Measurements from ENCODE around the gene JARID2. TPM values are rescaled to one million over a fixed set of nuclear protein-coding genes. Genes with fewer than 3 reads are reported as not detected.

JARID2 gene
- total and polyA plus RNA-seq, 2 of the 4 experiments (the other 2 are of a cell fraction) = 9.6 to 12.9 TPM

- Histone ChIP-seq H2BK5ac (ENCODE audit: low read depth, low read length, poor library complexity, severe bottlenecking) (no peak overlapping the region), H2BK20ac (ENCODE audit: low read depth, low read length) (no peak overlapping the region), H3K79me1 (ENCODE audit: low read depth in 1 of 2, low read length in 2 of 2) (peaks cover 40 to 91% of the 10 kb centered on the region in 2 experiments; a peak in 3 of 4 replicates), H2AFZ (replicated peaks; ENCODE audit: low read length, poor library complexity) (no peak overlapping the region), H4K8ac (ENCODE audit: low read depth in 2 of 2, low read length in 2 of 2) (no peak overlapping the region), H3K4ac (ENCODE audit: low read depth, low read length) (no peak overlapping the region), H4K91ac (ENCODE audit: insufficient read depth, low read depth, low read length) (no peak overlapping the region), H2AK9ac (replicated peaks; ENCODE audit: low read depth, low read length, poor library complexity) (no peak overlapping the region), H3K56ac (ENCODE audit: extremely low read depth, insufficient read depth, low read length) (no peak overlapping the region), H3K4me2 (ENCODE audit: low read depth, low read length) (no peak overlapping the region), H2BK15ac (ENCODE audit: low read depth, low read length) (no peak overlapping the region), H3K4me3 (ENCODE audit: insufficient read depth, low read depth, low read length) (no peak overlapping the region), H3K36me3 (ENCODE audit: control insufficient read depth, insufficient read depth, low read length) (peaks cover 4% of the 10 kb centered on the region), H3K27me3 (ENCODE audit: control insufficient read depth, insufficient read depth, low read length) (no peaks in the 10 kb centered on the region), H3K27ac (ENCODE audit: insufficient read depth, low read length) (no peak overlapping the region), H3K4me1 (ENCODE audit: control insufficient read depth, insufficient read depth, low read length) (peaks cover 2% of the 10 kb centered on the region; the same call in 1 of the 2 replicates), H2BK120ac (ENCODE audit: low read depth, low read length) (no peak overlapping the region), H3K14ac (replicated peaks; ENCODE audit: low read depth, low read length) (no peak overlapping the region), H2AK5ac (ENCODE audit: low read depth, low read length) (no peak overlapping the region), H3K23ac (ENCODE audit: low read depth, low read length) (no peak overlapping the region), H3K9ac (ENCODE audit: low read depth, low read length) (no peak overlapping the region), H3K18ac (ENCODE audit: low read depth, low read length) (no peak overlapping the region), H4K5ac (ENCODE audit: low read depth, low read length) (no peak overlapping the region), H3K9me1 (ENCODE audit: insufficient read depth, low read length) (peaks cover 5% of the 10 kb centered on the region), H4K20me1 (ENCODE audit: insufficient read depth, low read length) (peaks cover 95% of the 10 kb centered on the region), H3K9me3 (ENCODE audit: control insufficient read depth, insufficient read depth, low read length) (no peaks in the 10 kb centered on the region)
- dilution Hi-C loops (cut with HindIII; ENCODE audit: low sequenced_read_pairs, unreplicated experiment) (no loop called here), in situ Hi-C loops (cut with MboI; ENCODE audit: low sequenced_read_pairs) (no loop called here), intact Hi-C loops (cut with micrococcal nuclease) (no loop called here)
- ATAC-seq (ENCODE audit: low read depth) (no peak), DNase-seq (no peak)
- WGBS, 2 experiments (ENCODE audit: extremely low coverage in 2 of 2, insufficient read length in 1 of 2) = 83% methylated on average over 4 of the region's 7 CpGs; no CpG with 5 or more reads in 1 of the 2 experiments
- no peak for TF ChIP-seq RFX5 (IDR thresholded peaks at IDR 0.05; ENCODE audit: low read depth, low read length)
- no peak for TF ChIP-seq POLR2A (IDR thresholded peaks at IDR 0.05; ENCODE audit: low read depth, low read length)
- no peak for TF ChIP-seq CTCF (conservative IDR thresholded peaks at IDR 0.05; ENCODE audit: low read depth, low read length)
- TF ChIP-seq NFE2L2 (IDR thresholded peaks at IDR 0.05; ENCODE audit: low read depth, low read length) = no peak
- no peak for TF ChIP-seq MXI1 (IDR thresholded peaks at IDR 0.05; ENCODE audit: borderline replicate concordance, low read depth, low read length)
- no peak for TF ChIP-seq RCOR1 (IDR thresholded peaks at IDR 0.05; ENCODE audit: insufficient replicate concordance, low read length)
- no peak for TF ChIP-seq FOS (IDR thresholded peaks at IDR 0.05; ENCODE audit: low read depth, low read length)
- no peak for TF ChIP-seq RAD21 (IDR thresholded peaks at IDR 0.05; ENCODE audit: low read length)
- TF ChIP-seq USF2 (IDR thresholded peaks at IDR 0.05; ENCODE audit: low read depth, low read length) = no peak
- CTCF ChIA-PET = interaction anchor here (0.7 kb wide), 1 partner anchor 1399 kb away, joined by 3 read pairs; no protein-coding TSS in a partner anchor
- POLR2A ChIA-PET (ENCODE audit: unreplicated experiment) = no interaction called here
- no TSS peak for BruUV-seq (replicated peaks)
Observed at GRCh38 chr6:15374119-15374518, 128.2 kb downstream of the JARID2 start.
